ENCODE data around the gene ZNF253. TPM values are rescaled to one million over a fixed set of nuclear protein-coding genes. Genes with fewer than 3 reads are reported as not detected.

Gene ZNF253
- total and polyA plus RNA-seq, 4 donors, result 1.7 to 3.7 (median 2.8) TPM

- H3K36me3 ChIP-seq (ENCODE audit: control insufficient read depth in 4 of 4, insufficient read depth in 3 of 4, low read depth in 1 of 4, low read length in 3 of 4), result peaks cover 2 to 21% (median 11%) of the 10 kb centered on the region in 4 donors
- H3K27me3 ChIP-seq (ENCODE audit: control insufficient read depth in 4 of 4, insufficient read depth in 4 of 4, low read length in 3 of 4), result no peaks in the 10 kb centered on the region
- H3K4me1 ChIP-seq (ENCODE audit: control insufficient read depth in 4 of 4, insufficient read depth in 4 of 4, low read length in 3 of 4), result peaks cover 0 to 1% (median 0%) of the 10 kb centered on the region in 4 donors
- DNase-seq (ENCODE audit: low spot score), result no peak
- H3K9ac ChIP-seq (ENCODE audit: low read depth in 1 of 2, low read length in 2 of 2), result no peak overlapping the region
- no peak overlapping the region for H3K27ac ChIP-seq (ENCODE audit: low read depth in 1 of 2, low read length in 2 of 2)
- peak overlapping the region in 2 of 3 donors; percentile 19 to 46 for H3K4me3 ChIP-seq (ENCODE audit: low read depth in 1 of 3, low read length in 3 of 3)
- TF ChIP-seq HNF4G (IDR thresholded peaks at IDR 0.05) (no peak), RAD21 (IDR thresholded peaks at IDR 0.05) (no peak), HNF4A (conservative IDR thresholded peaks at IDR 0.05) (no peak), TAF1 (conservative IDR thresholded peaks at IDR 0.05) (no peak), EGR1 (IDR thresholded peaks at IDR 0.05; ENCODE audit: low read depth in 2 of 2) (no peak), RXRA (IDR thresholded peaks at IDR 0.05) (no peak), CTCF (IDR thresholded peaks at IDR 0.05; ENCODE audit: low read depth, low read length, missing input control) (no peak), JUND (IDR thresholded peaks at IDR 0.05) (no peak), REST (IDR thresholded peaks at IDR 0.05) (no peak), MAX (IDR thresholded peaks at IDR 0.05) (no peak), GABPA (IDR thresholded peaks at IDR 0.05 in 1 of 2, conservative IDR thresholded peaks at IDR 0.05 in 1 of 2) (no peak), FOXA2 (IDR thresholded peaks at IDR 0.05) (no peak), SP1 (IDR thresholded peaks at IDR 0.05) (no peak), NR2F2 (IDR thresholded peaks at IDR 0.05) (no peak)
- peaks cover 13 to 39% (median 16%) of the 10 kb centered on the region in 4 donors for H3K9me3 ChIP-seq (ENCODE audit: control insufficient read depth in 4 of 4, low read length in 3 of 4)
Observed at GRCh38 chr19:19873381-19873780, 7.7 kb downstream of the ZNF253 start.

- DNase-seq (ENCODE audit: low spot score), result no peak
- H3K9me3 ChIP-seq (ENCODE audit: control insufficient read depth in 4 of 4, low read length in 3 of 4), result peaks cover 7 to 46% (median 12%) of the 10 kb centered on the region in 4 donors
- 78% methylated on average over 4 of the region's 4 CpGs for WGBS
- TF ChIP-seq HNF4A (conservative IDR thresholded peaks at IDR 0.05), result no peak
- no peak for TF ChIP-seq CTCF (IDR thresholded peaks at IDR 0.05; ENCODE audit: low read depth, low read length, missing input control)
- no peak for TF ChIP-seq FOXA1 (IDR thresholded peaks at IDR 0.05)
- no peak for TF ChIP-seq MAX (IDR thresholded peaks at IDR 0.05)
- TF ChIP-seq TAF1 (conservative IDR thresholded peaks at IDR 0.05), result no peak
- TF ChIP-seq FOXA2 (IDR thresholded peaks at IDR 0.05), result no peak
- TF ChIP-seq EGR1 (IDR thresholded peaks at IDR 0.05; ENCODE audit: low read depth in 2 of 2), result no peak
- TF ChIP-seq GABPA (IDR thresholded peaks at IDR 0.05 in 1 of 2, conservative IDR thresholded peaks at IDR 0.05 in 1 of 2), result no peak
- TF ChIP-seq NR2F2 (IDR thresholded peaks at IDR 0.05), result no peak
- no peak for TF ChIP-seq REST (IDR thresholded peaks at IDR 0.05)
- no peak for TF ChIP-seq ATF3 (IDR thresholded peaks at IDR 0.05)
- no peak for TF ChIP-seq JUND (IDR thresholded peaks at IDR 0.05)
- TF ChIP-seq YY1 (IDR thresholded peaks at IDR 0.05), result no peak
- no peak for TF ChIP-seq RAD21 (IDR thresholded peaks at IDR 0.05)
- no peak for TF ChIP-seq RXRA (IDR thresholded peaks at IDR 0.05)
- TF ChIP-seq HNF4G (IDR thresholded peaks at IDR 0.05), result no peak
- no peak for TF ChIP-seq SP1 (IDR thresholded peaks at IDR 0.05)
Observed at GRCh38 chr19:19877724-19878123, 12.0 kb downstream of the ZNF253 start.

More at GRCh38 chr19:19877724-19878123, 12.0 kb downstream of the ZNF253 start:
- no peak overlapping the region for H3K27ac ChIP-seq (ENCODE audit: low read depth in 1 of 2, low read length in 2 of 2)
- H3K36me3 ChIP-seq (ENCODE audit: control insufficient read depth in 4 of 4, insufficient read depth in 3 of 4, low read depth in 1 of 4, low read length in 3 of 4), result peaks cover 8 to 39% (median 32%) of the 10 kb centered on the region in 4 donors
- no peak overlapping the region for H3K9ac ChIP-seq (ENCODE audit: low read depth in 1 of 2, low read length in 2 of 2)
- H3K4me3 ChIP-seq (ENCODE audit: low read depth in 1 of 3, low read length in 3 of 3), result no peak overlapping the region
- H3K27me3 ChIP-seq (ENCODE audit: control insufficient read depth in 4 of 4, insufficient read depth in 4 of 4, low read length in 3 of 4), result no peaks in the 10 kb centered on the region
- peaks cover 0 to 1% (median 0%) of the 10 kb centered on the region in 4 donors for H3K4me1 ChIP-seq (ENCODE audit: control insufficient read depth in 4 of 4, insufficient read depth in 4 of 4, low read length in 3 of 4)

Measured in liver (tissue), 9 donors.